ENCODE measurements around the gene CRYBG1. TPM values are rescaled to one million over a fixed set of nuclear protein-coding genes. Genes with fewer than 3 reads are reported as not detected.

CRYBG1 gene
- total RNA-seq, 5 donors from 2014 or later (not counting 1 experiment from before 2014, with no cell fraction given): 26.4 to 50.1 (median 38.0) TPM

DNA sequence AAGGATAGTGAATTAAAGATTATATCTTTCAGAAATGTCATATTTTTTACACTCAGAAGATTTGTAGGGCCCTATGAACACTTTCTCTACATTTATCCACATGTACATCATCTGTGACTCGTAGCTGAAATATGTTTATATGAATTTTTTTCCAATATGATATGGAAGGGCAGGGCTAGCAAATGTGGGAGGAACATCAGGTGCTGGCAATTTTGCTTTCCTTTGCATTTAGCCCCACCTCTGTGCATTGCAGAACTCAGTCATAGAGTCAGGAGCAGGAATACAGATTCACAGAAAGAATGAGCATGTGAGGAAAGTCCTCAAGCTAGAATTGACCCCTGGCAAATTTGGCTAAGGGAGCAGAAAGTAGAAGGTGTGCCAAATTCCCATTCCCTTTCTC is 129.9 kb downstream of the CRYBG1 start:
- WGBS (ENCODE audit: insufficient coverage): no CpG with 5 or more reads among the region's 1 CpG
- Mint-ChIP-seq H3K9me3 (no peaks in the 10 kb centered on the region), H3K27ac (no peak overlapping the region), H3K36me3 (no peaks in the 10 kb centered on the region), H3K27me3 (peaks cover 0 to 6% of the 10 kb centered on the region in 2 donors), H3K4me1 (peaks cover 0 to 5% (median 4%) of the 10 kb centered on the region in 3 donors), H3K4me3 (no peak overlapping the region)
- ChIA-PET POLR2A (interaction anchor here in 1 of 2 donors (0.5 kb wide), 1 partner anchor 16 kb away, joined by 9 read pairs; no protein-coding TSS in a partner anchor), CTCF (interaction anchor here in 1 of 2 donors (0.6 kb wide), 1 partner anchor 50 kb away, joined by 3 read pairs; no protein-coding TSS in a partner anchor)
- Histone ChIP-seq H3K9me3 (no peaks in the 10 kb centered on the region), H3K36me3 (ENCODE audit: control insufficient read depth in 2 of 2, extremely low read depth in 1 of 2, insufficient read depth in 1 of 2, low read length in 1 of 2) (no peaks in the 10 kb centered on the region), H3K27ac (ENCODE audit: low read length) (no peak overlapping the region), H3K27me3 (replicated peaks in 1 of 2; ENCODE audit: control insufficient read depth in 2 of 2, extremely low read depth in 1 of 2, insufficient read depth in 2 of 2, low read length in 1 of 2) (peaks cover 0 to 6% of the 10 kb centered on the region in 2 experiments), H3K4me1 (ENCODE audit: control insufficient read depth in 1 of 2, extremely low read depth in 1 of 2, insufficient read depth in 2 of 2, low read length in 2 of 2) (peaks cover 0 to 2% of the 10 kb centered on the region in 2 experiments), H3K4me3 (ENCODE audit: control insufficient read depth in 1 of 2, extremely low read depth in 1 of 2, low read length in 1 of 2) (no peak overlapping the region)
- ATAC-seq (replicated peaks in 1 of 4) (no peak), DNase-seq (no peak)

DNA sequence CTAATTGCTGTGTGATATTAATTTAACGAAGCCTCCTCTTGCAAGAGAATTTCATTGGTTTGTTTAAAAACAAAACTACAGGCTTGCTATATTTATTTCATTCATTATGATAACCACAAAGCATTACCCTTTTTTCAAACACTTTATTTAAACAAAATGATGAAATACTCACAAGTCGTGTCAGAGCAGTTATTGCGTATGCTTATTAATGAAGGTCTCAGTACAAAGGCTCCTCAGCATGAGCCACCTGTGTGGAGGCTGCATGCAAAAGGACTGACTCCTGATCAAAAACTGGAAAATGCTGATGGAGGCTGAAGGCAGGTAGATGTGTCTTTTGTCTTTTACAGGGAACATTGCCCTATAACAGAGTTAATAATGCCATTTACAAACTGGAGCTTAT is 130.5 kb downstream of the CRYBG1 start:
- Mint-ChIP-seq H3K36me3 (no peaks in the 10 kb centered on the region), H3K4me1 (peaks cover 0 to 5% (median 4%) of the 10 kb centered on the region in 3 donors), H3K9me3 (no peaks in the 10 kb centered on the region), H3K27ac (no peak overlapping the region), H3K27me3 (peaks cover 0 to 6% of the 10 kb centered on the region in 2 donors), H3K4me3 (no peak overlapping the region)
- DNase-seq (no peak), ATAC-seq (replicated peaks in 1 of 4) (no peak)
- 80% methylated on average over 2 of the region's 3 CpGs for WGBS (ENCODE audit: insufficient coverage)
- CTCF ChIA-PET: no interaction called here
- Histone ChIP-seq H3K4me3 (ENCODE audit: control insufficient read depth in 1 of 2, extremely low read depth in 1 of 2, low read length in 1 of 2) (no peak overlapping the region), H3K4me1 (ENCODE audit: control insufficient read depth in 1 of 2, extremely low read depth in 1 of 2, insufficient read depth in 2 of 2, low read length in 2 of 2) (peaks cover 0 to 2% of the 10 kb centered on the region in 2 experiments), H3K27ac (ENCODE audit: low read length) (no peak overlapping the region), H3K36me3 (ENCODE audit: control insufficient read depth in 2 of 2, extremely low read depth in 1 of 2, insufficient read depth in 1 of 2, low read length in 1 of 2) (no peaks in the 10 kb centered on the region), H3K9me3 (no peaks in the 10 kb centered on the region), H3K27me3 (replicated peaks in 1 of 2; ENCODE audit: control insufficient read depth in 2 of 2, extremely low read depth in 1 of 2, insufficient read depth in 2 of 2, low read length in 1 of 2) (peaks cover 0 to 6% of the 10 kb centered on the region in 2 experiments)
- POLR2A ChIA-PET: no interaction called here

DNA sequence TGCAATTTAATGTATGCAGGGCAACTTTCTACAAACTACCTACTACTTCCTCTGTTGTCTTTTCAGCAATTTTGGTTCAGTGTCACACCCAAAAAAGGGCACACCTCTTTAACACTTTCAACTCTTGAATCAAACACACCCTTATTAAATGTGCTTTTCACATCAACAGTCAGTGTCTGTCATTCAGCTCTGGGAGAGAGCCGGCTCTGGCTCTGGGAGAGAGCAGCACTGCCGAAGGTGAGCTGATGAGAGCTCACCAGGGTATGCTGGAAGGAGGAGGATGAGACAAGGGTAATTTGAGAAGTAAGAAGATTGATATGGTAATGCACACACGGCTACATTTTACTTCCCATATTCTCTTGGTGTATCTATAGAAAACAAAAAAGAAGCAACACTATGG is 134.5 kb downstream of the CRYBG1 start:
- no CpG with 5 or more reads among the region's 3 CpGs for WGBS (ENCODE audit: insufficient coverage)
- Mint-ChIP-seq H3K4me3 (no peak overlapping the region), H3K27ac (no peak overlapping the region), H3K9me3 (no peaks in the 10 kb centered on the region), H3K27me3 (peaks cover 0 to 6% of the 10 kb centered on the region in 2 donors), H3K4me1 (peaks cover 0 to 5% (median 4%) of the 10 kb centered on the region in 3 donors), H3K36me3 (no peaks in the 10 kb centered on the region)
- CTCF ChIA-PET: no interaction called here
- POLR2A ChIA-PET: interaction anchor here in 1 of 2 donors (0.6 kb wide), 1 partner anchor 55 kb away, joined by 3 read pairs; no protein-coding TSS in a partner anchor
- DNase-seq: no peak
- Histone ChIP-seq H3K27me3 (replicated peaks in 1 of 2; ENCODE audit: control insufficient read depth in 2 of 2, extremely low read depth in 1 of 2, insufficient read depth in 2 of 2, low read length in 1 of 2) (no peaks in the 10 kb centered on the region), H3K27ac (ENCODE audit: low read length) (no peak overlapping the region), H3K9me3 (no peaks in the 10 kb centered on the region), H3K4me3 (ENCODE audit: control insufficient read depth in 1 of 2, extremely low read depth in 1 of 2, low read length in 1 of 2) (no peak overlapping the region), H3K36me3 (ENCODE audit: control insufficient read depth in 2 of 2, extremely low read depth in 1 of 2, insufficient read depth in 1 of 2, low read length in 1 of 2) (no peaks in the 10 kb centered on the region), H3K4me1 (ENCODE audit: control insufficient read depth in 1 of 2, extremely low read depth in 1 of 2, insufficient read depth in 2 of 2, low read length in 2 of 2) (peaks cover 0 to 2% of the 10 kb centered on the region in 2 experiments)
- ATAC-seq (replicated peaks in 1 of 4): no peak

DNA sequence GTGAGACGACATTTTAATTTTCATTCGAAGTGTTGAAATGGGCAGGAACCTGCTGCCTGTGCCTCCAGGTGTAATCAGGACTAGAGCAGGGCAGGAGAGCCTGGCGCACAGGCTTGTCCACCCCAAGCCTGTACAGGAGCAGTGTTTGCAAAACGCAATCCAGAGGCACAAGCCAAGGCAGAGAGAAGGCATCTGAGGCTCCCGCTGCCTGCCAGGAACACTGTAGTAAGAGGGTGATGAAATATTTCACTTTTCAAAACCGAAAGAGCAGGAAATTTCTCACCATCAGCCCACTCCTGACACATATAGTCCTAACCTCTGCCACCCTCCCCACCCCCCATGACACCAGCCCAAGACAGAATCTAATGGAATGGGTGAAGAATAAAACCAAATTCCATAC is 136.3 kb downstream of the CRYBG1 start:
- WGBS (ENCODE audit: insufficient coverage): 100% methylated on average over 3 of the region's 6 CpGs
- Histone ChIP-seq H3K27ac (ENCODE audit: low read length) (no peak overlapping the region), H3K36me3 (ENCODE audit: control insufficient read depth in 2 of 2, extremely low read depth in 1 of 2, insufficient read depth in 1 of 2, low read length in 1 of 2) (no peaks in the 10 kb centered on the region), H3K9me3 (no peaks in the 10 kb centered on the region), H3K4me3 (ENCODE audit: control insufficient read depth in 1 of 2, extremely low read depth in 1 of 2, low read length in 1 of 2) (no peak overlapping the region), H3K4me1 (ENCODE audit: control insufficient read depth in 1 of 2, extremely low read depth in 1 of 2, insufficient read depth in 2 of 2, low read length in 2 of 2) (peaks cover 0 to 2% of the 10 kb centered on the region in 2 experiments), H3K27me3 (replicated peaks in 1 of 2; ENCODE audit: control insufficient read depth in 2 of 2, extremely low read depth in 1 of 2, insufficient read depth in 2 of 2, low read length in 1 of 2) (no peaks in the 10 kb centered on the region)
- DNase-seq (no peak), ATAC-seq (replicated peaks in 1 of 4) (no peak)
- peaks cover 0 to 5% (median 4%) of the 10 kb centered on the region in 3 donors for H3K4me1 Mint-ChIP-seq
- no peak overlapping the region for H3K27ac Mint-ChIP-seq
- peaks cover 0 to 5% of the 10 kb centered on the region in 2 donors for H3K27me3 Mint-ChIP-seq
- no peaks in the 10 kb centered on the region for H3K36me3 Mint-ChIP-seq
- no peaks in the 10 kb centered on the region for H3K9me3 Mint-ChIP-seq
- CTCF ChIA-PET: interaction anchor here in 1 of 2 donors (0.6 kb wide), 1 partner anchor 70 kb away, joined by 7 read pairs; no protein-coding TSS in a partner anchor
- POLR2A ChIA-PET: interaction anchor here in 1 of 2 donors (0.5 kb wide), 1 partner anchor 56 kb away, joined by 7 read pairs; no protein-coding TSS in a partner anchor
- H3K4me3 Mint-ChIP-seq: no peak overlapping the region

DNA sequence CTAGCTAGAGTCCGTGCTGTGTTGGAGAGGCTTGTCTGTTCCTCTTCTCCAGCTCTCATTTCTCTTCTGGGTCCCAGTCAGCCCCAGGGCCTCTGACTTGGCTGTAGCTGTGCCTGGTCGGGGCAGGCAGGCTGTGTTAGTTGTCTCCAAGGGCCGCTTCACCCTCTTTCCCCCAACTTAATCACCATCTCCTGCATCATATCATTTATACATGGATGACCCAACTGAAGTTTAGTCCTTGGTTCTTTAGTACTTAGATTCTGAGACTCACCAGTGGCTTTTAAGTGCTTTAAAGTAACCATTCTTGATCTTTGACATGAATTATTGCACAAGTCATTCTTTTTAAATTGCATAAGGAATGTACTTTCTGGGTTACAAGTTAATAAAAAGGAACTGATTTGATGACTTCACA is 141.4 kb downstream of the CRYBG1 start:
- no peaks in the 10 kb centered on the region for H3K4me1 Mint-ChIP-seq
- Histone ChIP-seq H3K9me3 (no peaks in the 10 kb centered on the region), H3K4me1 (ENCODE audit: control insufficient read depth in 1 of 2, extremely low read depth in 1 of 2, insufficient read depth in 2 of 2, low read length in 2 of 2) (no peaks in the 10 kb centered on the region), H3K27me3 (replicated peaks in 1 of 2; ENCODE audit: control insufficient read depth in 2 of 2, extremely low read depth in 1 of 2, insufficient read depth in 2 of 2, low read length in 1 of 2) (no peaks in the 10 kb centered on the region), H3K4me3 (ENCODE audit: control insufficient read depth in 1 of 2, extremely low read depth in 1 of 2, low read length in 1 of 2) (no peak overlapping the region), H3K27ac (ENCODE audit: low read length) (no peak overlapping the region), H3K36me3 (ENCODE audit: control insufficient read depth in 2 of 2, extremely low read depth in 1 of 2, insufficient read depth in 1 of 2, low read length in 1 of 2) (no peaks in the 10 kb centered on the region)
- H3K27ac Mint-ChIP-seq: no peak overlapping the region
- no peaks in the 10 kb centered on the region for H3K27me3 Mint-ChIP-seq
- no CpG with 5 or more reads among the region's 3 CpGs for WGBS (ENCODE audit: insufficient coverage)
- H3K36me3 Mint-ChIP-seq: no peaks in the 10 kb centered on the region
- no peak for DNase-seq
- POLR2A ChIA-PET: no interaction called here
- no peak overlapping the region for H3K4me3 Mint-ChIP-seq
- no peaks in the 10 kb centered on the region for H3K9me3 Mint-ChIP-seq
- ATAC-seq (replicated peaks in 1 of 4): no peak
- CTCF ChIA-PET: no interaction called here

DNA sequence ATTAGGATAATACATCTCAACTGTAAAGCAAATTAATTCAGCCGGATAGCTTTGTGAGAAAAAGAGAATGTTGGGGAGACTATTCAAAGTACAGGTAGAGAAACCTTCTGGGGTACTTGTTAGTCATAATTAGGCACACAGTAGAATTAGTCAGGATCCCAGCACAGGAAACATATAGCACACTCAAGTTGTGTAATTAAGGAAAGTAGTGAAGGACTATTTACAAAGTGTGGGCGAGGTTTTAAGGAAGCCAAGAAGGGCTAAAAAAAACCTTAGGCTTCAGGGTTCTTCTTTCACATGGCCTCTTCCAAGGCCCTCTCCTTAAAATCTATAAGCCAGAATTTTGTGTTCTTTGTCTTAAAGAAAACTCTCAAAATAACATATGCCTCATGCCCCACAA is 142.0 kb downstream of the CRYBG1 start:
- DNase-seq: no peak
- H3K9me3 ChIP-seq: no peaks in the 10 kb centered on the region
- no peaks in the 10 kb centered on the region for H3K36me3 ChIP-seq (ENCODE audit: control insufficient read depth in 2 of 2, extremely low read depth in 1 of 2, insufficient read depth in 1 of 2, low read length in 1 of 2)
- Mint-ChIP-seq H3K4me3 (no peak overlapping the region), H3K4me1 (no peaks in the 10 kb centered on the region), H3K36me3 (no peaks in the 10 kb centered on the region), H3K9me3 (no peaks in the 10 kb centered on the region), H3K27me3 (no peaks in the 10 kb centered on the region), H3K27ac (no peak overlapping the region)
- H3K27ac ChIP-seq (ENCODE audit: low read length): no peak overlapping the region
- H3K4me1 ChIP-seq (ENCODE audit: control insufficient read depth in 1 of 2, extremely low read depth in 1 of 2, insufficient read depth in 2 of 2, low read length in 2 of 2): no peaks in the 10 kb centered on the region
- H3K4me3 ChIP-seq (ENCODE audit: control insufficient read depth in 1 of 2, extremely low read depth in 1 of 2, low read length in 1 of 2): no peak overlapping the region
- POLR2A ChIA-PET: no interaction called here
- CTCF ChIA-PET: interaction anchor here in 1 of 2 donors (0.6 kb wide), 1 partner anchor 99 kb away, joined by 3 read pairs; no protein-coding TSS in a partner anchor
- no CpG with 5 or more reads among the region's 2 CpGs for WGBS (ENCODE audit: insufficient coverage)
- ATAC-seq (replicated peaks in 1 of 4): no peak
- H3K27me3 ChIP-seq (replicated peaks in 1 of 2; ENCODE audit: control insufficient read depth in 2 of 2, extremely low read depth in 1 of 2, insufficient read depth in 2 of 2, low read length in 1 of 2): no peaks in the 10 kb centered on the region
